ENCODE results near the gene BRCC3.

- TF ChIP-seq POLR2A (IDR thresholded peaks at IDR 0.05; ENCODE audit: borderline replicate concordance, extremely low read depth, insufficient read depth, insufficient read length), result no peak
- TF ChIP-seq, protein P1, sequence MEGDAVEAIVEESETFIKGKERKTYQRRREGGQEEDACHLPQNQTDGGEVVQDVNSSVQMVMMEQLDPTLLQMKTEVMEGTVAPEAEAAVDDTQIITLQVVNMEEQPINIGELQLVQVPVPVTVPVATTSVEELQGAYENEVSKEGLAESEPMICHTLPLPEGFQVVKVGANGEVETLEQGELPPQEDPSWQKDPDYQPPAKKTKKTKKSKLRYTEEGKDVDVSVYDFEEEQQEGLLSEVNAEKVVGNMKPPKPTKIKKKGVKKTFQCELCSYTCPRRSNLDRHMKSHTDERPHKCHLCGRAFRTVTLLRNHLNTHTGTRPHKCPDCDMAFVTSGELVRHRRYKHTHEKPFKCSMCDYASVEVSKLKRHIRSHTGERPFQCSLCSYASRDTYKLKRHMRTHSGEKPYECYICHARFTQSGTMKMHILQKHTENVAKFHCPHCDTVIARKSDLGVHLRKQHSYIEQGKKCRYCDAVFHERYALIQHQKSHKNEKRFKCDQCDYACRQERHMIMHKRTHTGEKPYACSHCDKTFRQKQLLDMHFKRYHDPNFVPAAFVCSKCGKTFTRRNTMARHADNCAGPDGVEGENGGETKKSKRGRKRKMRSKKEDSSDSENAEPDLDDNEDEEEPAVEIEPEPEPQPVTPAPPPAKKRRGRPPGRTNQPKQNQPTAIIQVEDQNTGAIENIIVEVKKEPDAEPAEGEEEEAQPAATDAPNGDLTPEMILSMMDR (IDR thresholded peaks at IDR 0.05 in 2 of 3, conservative IDR thresholded peaks at IDR 0.05 in 1 of 3; ENCODE audit: borderline replicate concordance in 1 of 3, insufficient read depth in 1 of 3, low read depth in 2 of 3, low read length in 2 of 3), result no peak
- TF ChIP-seq YY1 (IDR thresholded peaks at IDR 0.05; ENCODE audit: extremely low read depth, insufficient replicate concordance, low read depth, low read length), result no peak
- no peak for TF ChIP-seq MAX (IDR thresholded peaks at IDR 0.05)
- no peak for TF ChIP-seq SP1 (IDR thresholded peaks at IDR 0.05; ENCODE audit: low read depth)
- no peak for TF ChIP-seq POLR2AphosphoS5 (IDR thresholded peaks at IDR 0.05; ENCODE audit: low read depth, low read length)
- no peak for TF ChIP-seq EGR1 (IDR thresholded peaks at IDR 0.05; ENCODE audit: low read depth)
- TF ChIP-seq JUND (IDR thresholded peaks at IDR 0.05), result no peak
- TF ChIP-seq ZNF274 (IDR thresholded peaks at IDR 0.05; ENCODE audit: low read depth, low read length), result no peak
These were observed 25.0 kb upstream of the BRCC3 start for GRCh38 chrX:155046129-155046810.
